Liver (tissue), 9 donors: ENCODE measurements around the gene FRMD4B. TPM values are rescaled to one million over a fixed set of nuclear protein-coding genes. Genes with fewer than 3 reads are reported as not detected.

Experiments used
- DNase-seq: peaks from one replicate; pipeline ENCODE4 v3.0.0-alpha.2; 2017; ENCODE audit warnings: low spot score
- H3K27ac ChIP-seq, 2 donors: one replicate each; pipeline ENCODE4 v1.7.0; 2013; ENCODE audit warnings: inconsistent platforms in 2 of 2, low read length in 2 of 2, control low read depth in 1 of 2, low read depth in 1 of 2, mild to moderate bottlenecking in 1 of 2
- H3K27me3 ChIP-seq, 4 donors: one replicate each; pipeline versions ENCODE4 v1.6.1 to v1.7.0; 2013; ENCODE audit warnings: low read length in 3 of 4, inconsistent platforms in 1 of 4, mild to moderate bottlenecking in 1 of 4, moderate library complexity in 1 of 4; ENCODE audit not compliant: control insufficient read depth in 4 of 4, insufficient read depth in 4 of 4
- H3K36me3 ChIP-seq, 4 donors: one replicate each; pipeline versions ENCODE4 v1.6.1 to v1.7.0; 2013; ENCODE audit warnings: low read length in 3 of 4, mild to moderate bottlenecking in 3 of 4, low read depth in 1 of 4, moderate library complexity in 1 of 4; ENCODE audit not compliant: control insufficient read depth in 4 of 4, insufficient read depth in 3 of 4
- H3K4me1 ChIP-seq, 4 donors: one replicate each; pipeline versions ENCODE4 v1.6.1 to v1.7.0; 2013; ENCODE audit warnings: low read length in 3 of 4, mild to moderate bottlenecking in 3 of 4, moderate library complexity in 1 of 4; ENCODE audit not compliant: control insufficient read depth in 4 of 4, insufficient read depth in 4 of 4
- H3K4me3 ChIP-seq, 3 donors: one replicate each; pipeline versions ENCODE4 v1.6.1 to v1.7.0; 2013; ENCODE audit warnings: low read length in 3 of 3, control low read depth in 1 of 3, low read depth in 1 of 3, mild to moderate bottlenecking in 1 of 3
- H3K9ac ChIP-seq, 2 donors: one replicate each; pipeline ENCODE4 v1.7.0; 2013; ENCODE audit warnings: low read length in 2 of 2, mild to moderate bottlenecking in 2 of 2, moderate library complexity in 2 of 2, control low read depth in 1 of 2, low read depth in 1 of 2
- H3K9me3 ChIP-seq, 4 donors: one replicate each; pipeline versions ENCODE4 v1.6.1 to v1.7.0; 2013; ENCODE audit warnings: low read length in 3 of 4; ENCODE audit not compliant: control insufficient read depth in 4 of 4
- EGR1 ChIP-seq, 2 donors: IDR thresholded peaks; 2 replicates each; pipeline ENCODE4 v1.6.1; 2016 to 2018; ENCODE audit warnings: antibody characterized with exemption in 2 of 2, low read depth in 2 of 2
- FOXA1 ChIP-seq: IDR thresholded peaks from 2 replicates; pipeline ENCODE4 v1.6.1; 2016; ENCODE audit warnings: antibody characterized with exemption
- FOXA2 ChIP-seq: IDR thresholded peaks from 2 replicates; pipeline ENCODE4 v1.6.1; 2016; ENCODE audit warnings: antibody characterized with exemption
- HNF4A ChIP-seq, 2 donors: conservative IDR thresholded peaks; 2 replicates each; pipeline ENCODE4 v1.6.1; 2016; ENCODE audit warnings: antibody characterized with exemption in 2 of 2, mild to moderate bottlenecking in 2 of 2
- HNF4G ChIP-seq: IDR thresholded peaks from 2 replicates; pipeline ENCODE4 v1.6.1; 2016; ENCODE audit warnings: antibody characterized with exemption
- JUND ChIP-seq, 2 donors: IDR thresholded peaks; 2 replicates each; pipeline ENCODE4 v1.6.1; 2016; ENCODE audit warnings: antibody characterized with exemption in 2 of 2
- NR2F2 ChIP-seq: IDR thresholded peaks from 2 replicates; pipeline ENCODE4 v1.6.1; 2016; ENCODE audit warnings: antibody characterized with exemption
- RAD21 ChIP-seq, 2 donors: IDR thresholded peaks; 2 replicates each; pipeline ENCODE4 v1.6.1; 2016; ENCODE audit warnings: antibody characterized with exemption in 2 of 2, mild to moderate bottlenecking in 2 of 2
- RXRA ChIP-seq, 2 donors: IDR thresholded peaks; 2 replicates each; pipeline ENCODE4 v1.6.1; 2017 to 2018; ENCODE audit warnings: antibody characterized with exemption in 2 of 2, mild to moderate bottlenecking in 1 of 2
- SP1 ChIP-seq: IDR thresholded peaks from 2 replicates; pipeline ENCODE4 v1.6.1; 2018; ENCODE audit warnings: antibody characterized with exemption, mild to moderate bottlenecking
- TAF1 ChIP-seq: conservative IDR thresholded peaks from 2 replicates; pipeline ENCODE4 v1.6.1; 2016; ENCODE audit warnings: antibody characterized with exemption, mild to moderate bottlenecking
- YY1 ChIP-seq: IDR thresholded peaks from 2 replicates; pipeline ENCODE4 v1.6.1; 2016; ENCODE audit warnings: antibody characterized with exemption, mild to moderate bottlenecking
- WGBS: extraction: QIAGEN DNeasy Blood & Tissue Kit; methylation state at CpG from one replicate; pipeline ENCODE4 v1.1.7; 2013; 5-methylcytosine and 5-hydroxymethylcytosine counted together
- polyA plus RNA-seq, 2 donors: library from polyadenylated mRNA; stranded (reverse) in 1 of 2; unstranded in 1 of 2; fragments of 200-250 nt in 1 of 2; fragments of >200 nt in 1 of 2; fragmentation: Nextera tagmentation in 1 of 2; extraction: Ambion mirVana in 1 of 2; gene quantifications; one replicate each; pipeline versions ENCODE4 v1.2.1 to v1.2.3, GENCODE V29; 2013 to 2015
- total RNA-seq, 2 donors: library from RNA; depleted of rRNA; stranded (reverse); fragments of >200 nt; gene quantifications; one replicate each; pipeline ENCODE4 v1.2.3, GENCODE V29; 2014
- TF ChIP-seq, protein P1 (sequence below): IDR thresholded peaks from 2 replicates; pipeline ENCODE4 v1.6.1; 2016; ENCODE audit warnings: antibody characterized with exemption
- TF ChIP-seq, protein P2 (sequence below): IDR thresholded peaks from 2 replicates; pipeline ENCODE4 v1.6.1; 2016; ENCODE audit warnings: antibody characterized with exemption, mild to moderate bottlenecking
- TF ChIP-seq, protein P3 (sequence below): IDR thresholded peaks from 2 replicates; pipeline ENCODE4 v1.6.1; 2016; ENCODE audit warnings: antibody characterized with exemption
- TF ChIP-seq, protein P4 (sequence below): IDR thresholded peaks from 2 replicates; pipeline ENCODE4 v1.6.1; 2016; ENCODE audit warnings: antibody characterized with exemption
- TF ChIP-seq, protein P5 (sequence below): fragments of 150-350 bp; IDR thresholded peaks from 2 replicates; pipeline ENCODE4 v1.5.1; 2017; ENCODE audit warnings: improper control_type of control experiment, low read depth, low read length; ENCODE audit not compliant: missing input control
- donor health status: healthy.
- donor health status: healthy.
- donor health status: healthy.
- donor health status: healthy.
- donor health status: healthy.

The FRMD4B gene
- total and polyA plus RNA-seq, 4 donors: 7.3 to 22.6 (median 15.0) TPM

DNA sequence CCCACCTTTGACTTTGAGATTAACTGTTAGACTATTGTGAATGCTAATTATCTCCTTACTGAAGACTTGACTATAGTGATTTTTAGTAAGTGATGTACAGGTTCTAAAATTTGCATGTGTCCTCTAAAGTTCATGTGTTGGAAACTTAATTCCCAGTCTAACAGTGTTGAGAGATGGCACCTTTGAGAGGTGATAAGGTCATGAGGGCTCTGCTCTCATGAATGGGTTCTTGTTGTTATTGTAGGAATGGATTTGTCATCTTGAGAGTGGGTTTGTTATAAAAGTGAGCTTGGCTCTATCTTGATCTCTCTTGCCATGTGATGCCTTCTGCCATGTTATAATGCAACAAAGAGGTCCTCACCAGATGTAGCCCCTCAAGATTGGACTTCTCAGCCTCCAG, 244.6 kb downstream of the FRMD4B start:
- Histone ChIP-seq H3K9me3 (no peaks in the 10 kb centered on the region), H3K4me3 (no peak overlapping the region), H3K4me1 (no peaks in the 10 kb centered on the region), H3K9ac (no peak overlapping the region), H3K27ac (no peak overlapping the region), H3K36me3 (no peaks in the 10 kb centered on the region), H3K27me3 (peaks cover 0 to 3% (median under 1%) of the 10 kb centered on the region in 4 donors)
- DNase-seq: no peak
- TF ChIP-seq JUND (IDR thresholded peaks at IDR 0.05): no peak
- TF ChIP-seq RAD21 (IDR thresholded peaks at IDR 0.05): no peak
- no peak for TF ChIP-seq RXRA (IDR thresholded peaks at IDR 0.05)
- TF ChIP-seq, protein P1, sequence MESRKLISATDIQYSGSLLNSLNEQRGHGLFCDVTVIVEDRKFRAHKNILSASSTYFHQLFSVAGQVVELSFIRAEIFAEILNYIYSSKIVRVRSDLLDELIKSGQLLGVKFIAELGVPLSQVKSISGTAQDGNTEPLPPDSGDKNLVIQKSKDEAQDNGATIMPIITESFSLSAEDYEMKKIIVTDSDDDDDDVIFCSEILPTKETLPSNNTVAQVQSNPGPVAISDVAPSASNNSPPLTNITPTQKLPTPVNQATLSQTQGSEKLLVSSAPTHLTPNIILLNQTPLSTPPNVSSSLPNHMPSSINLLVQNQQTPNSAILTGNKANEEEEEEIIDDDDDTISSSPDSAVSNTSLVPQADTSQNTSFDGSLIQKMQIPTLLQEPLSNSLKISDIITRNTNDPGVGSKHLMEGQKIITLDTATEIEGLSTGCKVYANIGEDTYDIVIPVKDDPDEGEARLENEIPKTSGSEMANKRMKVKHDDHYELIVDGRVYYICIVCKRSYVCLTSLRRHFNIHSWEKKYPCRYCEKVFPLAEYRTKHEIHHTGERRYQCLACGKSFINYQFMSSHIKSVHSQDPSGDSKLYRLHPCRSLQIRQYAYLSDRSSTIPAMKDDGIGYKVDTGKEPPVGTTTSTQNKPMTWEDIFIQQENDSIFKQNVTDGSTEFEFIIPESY: no peak

DNA sequence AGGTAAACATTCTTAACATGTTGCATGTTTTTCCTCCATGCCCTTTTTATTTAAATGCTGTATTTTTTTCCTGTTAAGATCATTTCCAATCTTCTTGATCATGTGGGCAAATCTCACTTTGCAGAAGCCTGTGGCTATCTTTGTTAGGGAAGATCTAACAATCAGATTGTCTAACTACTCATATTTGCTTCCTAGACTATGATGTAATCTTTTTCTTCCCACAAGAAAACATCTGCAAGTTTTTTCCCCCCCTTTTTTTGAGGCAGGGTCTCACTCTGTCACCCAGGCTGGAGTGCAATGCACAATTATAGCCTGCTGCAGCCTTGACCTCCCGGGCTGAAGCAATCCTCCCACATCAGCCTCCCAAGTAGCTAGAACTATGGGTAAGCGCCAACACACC, 248.5 kb downstream of the FRMD4B start:
- no peak overlapping the region for H3K4me3 ChIP-seq
- H3K9ac ChIP-seq: no peak overlapping the region
- 92% methylated on average over 2 of the region's 2 CpGs for WGBS
- H3K9me3 ChIP-seq: no peaks in the 10 kb centered on the region
- no peaks in the 10 kb centered on the region for H3K4me1 ChIP-seq
- H3K27me3 ChIP-seq: peaks cover 0 to 3% (median under 1%) of the 10 kb centered on the region in 4 donors
- H3K36me3 ChIP-seq: no peaks in the 10 kb centered on the region
- no peak overlapping the region for H3K27ac ChIP-seq
- TF ChIP-seq SP1: no peak
- TF ChIP-seq RXRA (IDR thresholded peaks at IDR 0.05): no peak
- TF ChIP-seq, protein P2, sequence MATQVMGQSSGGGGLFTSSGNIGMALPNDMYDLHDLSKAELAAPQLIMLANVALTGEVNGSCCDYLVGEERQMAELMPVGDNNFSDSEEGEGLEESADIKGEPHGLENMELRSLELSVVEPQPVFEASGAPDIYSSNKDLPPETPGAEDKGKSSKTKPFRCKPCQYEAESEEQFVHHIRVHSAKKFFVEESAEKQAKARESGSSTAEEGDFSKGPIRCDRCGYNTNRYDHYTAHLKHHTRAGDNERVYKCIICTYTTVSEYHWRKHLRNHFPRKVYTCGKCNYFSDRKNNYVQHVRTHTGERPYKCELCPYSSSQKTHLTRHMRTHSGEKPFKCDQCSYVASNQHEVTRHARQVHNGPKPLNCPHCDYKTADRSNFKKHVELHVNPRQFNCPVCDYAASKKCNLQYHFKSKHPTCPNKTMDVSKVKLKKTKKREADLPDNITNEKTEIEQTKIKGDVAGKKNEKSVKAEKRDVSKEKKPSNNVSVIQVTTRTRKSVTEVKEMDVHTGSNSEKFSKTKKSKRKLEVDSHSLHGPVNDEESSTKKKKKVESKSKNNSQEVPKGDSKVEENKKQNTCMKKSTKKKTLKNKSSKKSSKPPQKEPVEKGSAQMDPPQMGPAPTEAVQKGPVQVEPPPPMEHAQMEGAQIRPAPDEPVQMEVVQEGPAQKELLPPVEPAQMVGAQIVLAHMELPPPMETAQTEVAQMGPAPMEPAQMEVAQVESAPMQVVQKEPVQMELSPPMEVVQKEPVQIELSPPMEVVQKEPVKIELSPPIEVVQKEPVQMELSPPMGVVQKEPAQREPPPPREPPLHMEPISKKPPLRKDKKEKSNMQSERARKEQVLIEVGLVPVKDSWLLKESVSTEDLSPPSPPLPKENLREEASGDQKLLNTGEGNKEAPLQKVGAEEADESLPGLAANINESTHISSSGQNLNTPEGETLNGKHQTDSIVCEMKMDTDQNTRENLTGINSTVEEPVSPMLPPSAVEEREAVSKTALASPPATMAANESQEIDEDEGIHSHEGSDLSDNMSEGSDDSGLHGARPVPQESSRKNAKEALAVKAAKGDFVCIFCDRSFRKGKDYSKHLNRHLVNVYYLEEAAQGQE: no peak
- TF ChIP-seq NR2F2: no peak
- TF ChIP-seq HNF4G: no peak
- TF ChIP-seq, protein P3, sequence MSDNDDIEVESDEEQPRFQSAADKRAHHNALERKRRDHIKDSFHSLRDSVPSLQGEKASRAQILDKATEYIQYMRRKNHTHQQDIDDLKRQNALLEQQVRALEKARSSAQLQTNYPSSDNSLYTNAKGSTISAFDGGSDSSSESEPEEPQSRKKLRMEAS: no peak
- TF ChIP-seq FOXA2: no peak
- TF ChIP-seq, protein P4, sequence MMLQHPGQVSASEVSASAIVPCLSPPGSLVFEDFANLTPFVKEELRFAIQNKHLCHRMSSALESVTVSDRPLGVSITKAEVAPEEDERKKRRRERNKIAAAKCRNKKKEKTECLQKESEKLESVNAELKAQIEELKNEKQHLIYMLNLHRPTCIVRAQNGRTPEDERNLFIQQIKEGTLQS: no peak
- TF ChIP-seq, protein P5, sequence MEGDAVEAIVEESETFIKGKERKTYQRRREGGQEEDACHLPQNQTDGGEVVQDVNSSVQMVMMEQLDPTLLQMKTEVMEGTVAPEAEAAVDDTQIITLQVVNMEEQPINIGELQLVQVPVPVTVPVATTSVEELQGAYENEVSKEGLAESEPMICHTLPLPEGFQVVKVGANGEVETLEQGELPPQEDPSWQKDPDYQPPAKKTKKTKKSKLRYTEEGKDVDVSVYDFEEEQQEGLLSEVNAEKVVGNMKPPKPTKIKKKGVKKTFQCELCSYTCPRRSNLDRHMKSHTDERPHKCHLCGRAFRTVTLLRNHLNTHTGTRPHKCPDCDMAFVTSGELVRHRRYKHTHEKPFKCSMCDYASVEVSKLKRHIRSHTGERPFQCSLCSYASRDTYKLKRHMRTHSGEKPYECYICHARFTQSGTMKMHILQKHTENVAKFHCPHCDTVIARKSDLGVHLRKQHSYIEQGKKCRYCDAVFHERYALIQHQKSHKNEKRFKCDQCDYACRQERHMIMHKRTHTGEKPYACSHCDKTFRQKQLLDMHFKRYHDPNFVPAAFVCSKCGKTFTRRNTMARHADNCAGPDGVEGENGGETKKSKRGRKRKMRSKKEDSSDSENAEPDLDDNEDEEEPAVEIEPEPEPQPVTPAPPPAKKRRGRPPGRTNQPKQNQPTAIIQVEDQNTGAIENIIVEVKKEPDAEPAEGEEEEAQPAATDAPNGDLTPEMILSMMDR: no peak
- no peak for TF ChIP-seq YY1
- TF ChIP-seq HNF4A (conservative IDR thresholded peaks at IDR 0.05): no peak
- TF ChIP-seq EGR1 (IDR thresholded peaks at IDR 0.05; ENCODE audit: low read depth in 2 of 2): no peak
- no peak for TF ChIP-seq RAD21 (IDR thresholded peaks at IDR 0.05)
- TF ChIP-seq TAF1: no peak
- TF ChIP-seq FOXA1: no peak
- no peak for DNase-seq
